ENCODE measurements around the gene RFX8. TPM values are rescaled to one million over a fixed set of nuclear protein-coding genes. Genes with fewer than 3 reads are reported as not detected.

The RFX8 gene
- total and polyA plus RNA-seq, 3 experiments from 2014 or later: not detected

GRCh38 chr2:101415220-101415619 lies 59.7 kb downstream of the RFX8 start:
- no peaks in the 10 kb centered on the region for H3K27me3 ChIP-seq (ENCODE audit: insufficient read depth, low read length, poor library complexity, severe bottlenecking)
- Mint-ChIP-seq H3K36me3 (peaks cover 0 to 7% (median 0%) of the 10 kb centered on the region in 3 donors), H3K27ac (no peak overlapping the region), H3K4me1 (no peaks in the 10 kb centered on the region), H3K9me3 (peaks cover 0 to 6% (median 3%) of the 10 kb centered on the region in 5 donors), H3K4me3 (no peak overlapping the region), H3K27me3 (peaks cover 5 to 16% of the 10 kb centered on the region in 2 donors)
- H3K27ac ChIP-seq (ENCODE audit: low read depth, low read length): no peak overlapping the region
- no peak for DNase-seq
- no peaks in the 10 kb centered on the region for H3K4me1 ChIP-seq (ENCODE audit: insufficient read depth, low read length)
- ChIA-PET POLR2A (no interaction called here), CTCF (no interaction called here)
- no peaks in the 10 kb centered on the region for H3K9me3 ChIP-seq (ENCODE audit: low read length)
- no peak overlapping the region for H3K4me3 ChIP-seq (ENCODE audit: low read length)
- no peaks in the 10 kb centered on the region for H3K36me3 ChIP-seq (ENCODE audit: insufficient read depth, low read length)

GRCh38 chr2:101412092-101412694 lies 62.7 kb downstream of the RFX8 start:
- Histone ChIP-seq H3K9me3 (ENCODE audit: low read length) (no peaks in the 10 kb centered on the region), H3K27me3 (ENCODE audit: insufficient read depth, low read length, poor library complexity, severe bottlenecking) (no peaks in the 10 kb centered on the region), H3K36me3 (ENCODE audit: insufficient read depth, low read length) (no peaks in the 10 kb centered on the region), H3K4me3 (ENCODE audit: low read length) (no peak overlapping the region), H3K4me1 (ENCODE audit: insufficient read depth, low read length) (no peaks in the 10 kb centered on the region), H3K27ac (ENCODE audit: low read depth, low read length) (no peak overlapping the region)
- H3K4me1 Mint-ChIP-seq: no peaks in the 10 kb centered on the region
- ChIA-PET POLR2A (no interaction called here), CTCF (no interaction called here)
- no peak overlapping the region for H3K4me3 Mint-ChIP-seq
- peaks cover 8 to 17% of the 10 kb centered on the region in 2 donors for H3K27me3 Mint-ChIP-seq
- peaks cover 0 to 6% (median 3%) of the 10 kb centered on the region in 5 donors for H3K9me3 Mint-ChIP-seq
- H3K27ac Mint-ChIP-seq: no peak overlapping the region
- DNase-seq: no peak
- peaks cover 0 to 7% (median 0%) of the 10 kb centered on the region in 3 donors for H3K36me3 Mint-ChIP-seq

- Mint-ChIP-seq H3K27ac (no peak overlapping the region), H3K4me3 (no peak overlapping the region), H3K27me3 (peaks cover 10 to 12% of the 10 kb centered on the region in 2 donors), H3K36me3 (peaks cover 0 to 7% (median 0%) of the 10 kb centered on the region in 3 donors), H3K9me3 (peaks cover 0 to 6% (median 3%) of the 10 kb centered on the region in 5 donors), H3K4me1 (no peaks in the 10 kb centered on the region)
- Histone ChIP-seq H3K4me1 (ENCODE audit: insufficient read depth, low read length) (no peaks in the 10 kb centered on the region), H3K27ac (ENCODE audit: low read depth, low read length) (no peak overlapping the region), H3K4me3 (ENCODE audit: low read length) (no peak overlapping the region), H3K36me3 (ENCODE audit: insufficient read depth, low read length) (no peaks in the 10 kb centered on the region), H3K27me3 (ENCODE audit: insufficient read depth, low read length, poor library complexity, severe bottlenecking) (no peaks in the 10 kb centered on the region), H3K9me3 (ENCODE audit: low read length) (no peaks in the 10 kb centered on the region)
- no peak for DNase-seq
- ChIA-PET CTCF (no interaction called here), POLR2A (no interaction called here)
Observed at GRCh38 chr2:101410746-101411145, 64.2 kb downstream of the RFX8 start.

DNA sequence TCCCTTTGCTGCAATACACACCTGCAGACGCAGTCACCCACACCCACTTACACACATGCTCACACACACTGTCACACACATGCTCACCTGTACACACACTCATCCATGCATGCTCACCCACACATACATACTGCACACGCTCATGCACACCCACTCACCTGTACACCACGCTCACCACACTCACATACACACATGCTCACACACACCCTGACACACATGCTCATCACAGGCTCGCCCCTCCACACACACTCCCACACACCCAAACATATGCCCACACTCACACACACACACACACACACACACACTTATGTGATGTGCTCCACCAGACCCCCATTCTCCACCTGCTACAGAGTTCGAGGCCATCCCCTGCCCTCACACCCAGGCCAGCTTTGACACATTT lies 64.8 kb downstream of the RFX8 start:
- H3K9me3 Mint-ChIP-seq: peaks cover 0 to 5% (median 3%) of the 10 kb centered on the region in 5 donors
- DNase-seq: no peak
- Histone ChIP-seq H3K36me3 (ENCODE audit: insufficient read depth, low read length) (no peaks in the 10 kb centered on the region), H3K4me1 (ENCODE audit: insufficient read depth, low read length) (no peaks in the 10 kb centered on the region), H3K9me3 (ENCODE audit: low read length) (no peaks in the 10 kb centered on the region), H3K27ac (ENCODE audit: low read depth, low read length) (no peak overlapping the region), H3K27me3 (ENCODE audit: insufficient read depth, low read length, poor library complexity, severe bottlenecking) (no peaks in the 10 kb centered on the region), H3K4me3 (ENCODE audit: low read length) (no peak overlapping the region)
- no peak overlapping the region for H3K4me3 Mint-ChIP-seq
- peaks cover 6 to 10% of the 10 kb centered on the region in 2 donors for H3K27me3 Mint-ChIP-seq
- H3K27ac Mint-ChIP-seq: peak overlapping the region in 3 of 8 donors; percentile 5 to 66 (median 7)
- no peaks in the 10 kb centered on the region for H3K4me1 Mint-ChIP-seq
- ChIA-PET CTCF (no interaction called here), POLR2A (no interaction called here)
- peaks cover 0 to 7% (median 0%) of the 10 kb centered on the region in 3 donors for H3K36me3 Mint-ChIP-seq

DNA sequence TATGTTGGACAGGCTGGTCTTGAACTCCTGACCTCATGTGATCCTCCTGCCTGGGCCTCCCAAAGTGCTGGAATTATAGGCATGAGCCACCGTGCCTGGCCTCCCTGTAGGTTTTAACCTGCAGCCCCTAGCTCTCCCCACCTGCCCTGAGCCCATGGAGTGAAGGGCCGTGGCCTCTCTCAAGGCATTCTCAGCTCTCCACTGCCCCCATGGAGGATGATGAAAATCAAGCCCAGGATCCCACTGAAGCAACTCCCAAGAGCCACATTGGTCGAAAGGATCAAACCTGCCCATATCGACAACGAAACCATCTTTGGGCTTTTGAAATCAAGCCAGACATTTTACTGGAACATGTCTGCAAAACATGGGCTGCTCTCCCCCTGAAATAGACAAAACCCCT lies 65.2 kb downstream of the RFX8 start:
- peaks cover 0 to 1% (median under 1%) of the 10 kb centered on the region in 5 donors for H3K9me3 Mint-ChIP-seq
- H3K4me3 Mint-ChIP-seq: no peak overlapping the region
- Histone ChIP-seq H3K4me1 (ENCODE audit: insufficient read depth, low read length) (no peaks in the 10 kb centered on the region), H3K9me3 (ENCODE audit: low read length) (no peaks in the 10 kb centered on the region), H3K4me3 (ENCODE audit: low read length) (no peak overlapping the region), H3K27me3 (ENCODE audit: insufficient read depth, low read length, poor library complexity, severe bottlenecking) (no peaks in the 10 kb centered on the region), H3K27ac (ENCODE audit: low read depth, low read length) (no peak overlapping the region), H3K36me3 (ENCODE audit: insufficient read depth, low read length) (no peaks in the 10 kb centered on the region)
- peaks cover 0 to 7% (median 0%) of the 10 kb centered on the region in 3 donors for H3K36me3 Mint-ChIP-seq
- no peak for DNase-seq
- peaks cover 5 to 8% of the 10 kb centered on the region in 2 donors for H3K27me3 Mint-ChIP-seq
- CTCF ChIA-PET: no interaction called here
- no peak overlapping the region for H3K27ac Mint-ChIP-seq
- POLR2A ChIA-PET: no interaction called here
- H3K4me1 Mint-ChIP-seq: no peaks in the 10 kb centered on the region

DNA sequence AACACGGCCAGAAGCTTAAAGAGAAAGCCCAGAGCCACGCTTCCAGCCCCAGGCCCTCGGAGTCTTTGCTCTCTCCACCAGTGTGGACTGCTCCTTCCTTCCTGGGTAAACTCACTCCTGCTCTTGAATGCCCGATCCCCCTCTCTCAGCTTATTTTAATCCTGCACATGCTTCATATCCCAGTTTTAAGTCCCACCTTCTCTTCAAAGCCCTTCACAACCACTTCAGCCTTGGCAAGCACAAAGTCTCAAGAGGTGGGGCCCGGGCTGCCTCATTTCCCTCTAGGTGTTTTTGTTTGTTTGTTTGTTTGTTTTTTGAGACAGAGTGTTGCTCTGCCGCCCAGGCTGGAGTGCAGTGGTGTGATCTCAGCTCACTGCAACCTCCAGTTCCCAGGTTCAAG lies 66.0 kb downstream of the RFX8 start:
- Histone ChIP-seq H3K4me3 (ENCODE audit: low read length) (no peak overlapping the region), H3K36me3 (ENCODE audit: insufficient read depth, low read length) (no peaks in the 10 kb centered on the region), H3K27ac (ENCODE audit: low read depth, low read length) (no peak overlapping the region), H3K9me3 (ENCODE audit: low read length) (no peaks in the 10 kb centered on the region), H3K4me1 (ENCODE audit: insufficient read depth, low read length) (no peaks in the 10 kb centered on the region), H3K27me3 (ENCODE audit: insufficient read depth, low read length, poor library complexity, severe bottlenecking) (no peaks in the 10 kb centered on the region)
- Mint-ChIP-seq H3K9me3 (no peaks in the 10 kb centered on the region), H3K4me3 (no peak overlapping the region), H3K4me1 (no peaks in the 10 kb centered on the region), H3K36me3 (peaks cover 0 to 7% (median 0%) of the 10 kb centered on the region in 3 donors), H3K27ac (no peak overlapping the region), H3K27me3 (peaks cover 6 to 8% of the 10 kb centered on the region in 2 donors)
- CTCF ChIA-PET: interaction anchor here (1.2 kb wide), 1 partner anchor 22 kb away, joined by 4 read pairs; the partner anchor contains the start of gene CREG2
- no peak for DNase-seq
- POLR2A ChIA-PET: no interaction called here

- no peak overlapping the region for H3K4me3 Mint-ChIP-seq
- Histone ChIP-seq H3K9me3 (ENCODE audit: low read length) (no peaks in the 10 kb centered on the region), H3K27me3 (ENCODE audit: insufficient read depth, low read length, poor library complexity, severe bottlenecking) (no peaks in the 10 kb centered on the region), H3K36me3 (ENCODE audit: insufficient read depth, low read length) (no peaks in the 10 kb centered on the region), H3K4me1 (ENCODE audit: insufficient read depth, low read length) (no peaks in the 10 kb centered on the region), H3K4me3 (ENCODE audit: low read length) (no peak overlapping the region), H3K27ac (ENCODE audit: low read depth, low read length) (no peak overlapping the region)
- CTCF ChIA-PET: no interaction called here
- POLR2A ChIA-PET: no interaction called here
- no peak for DNase-seq
- H3K27ac Mint-ChIP-seq: no peak overlapping the region
- peaks cover 16 to 30% of the 10 kb centered on the region in 2 donors for H3K27me3 Mint-ChIP-seq
- no peaks in the 10 kb centered on the region for H3K9me3 Mint-ChIP-seq
- H3K36me3 Mint-ChIP-seq: no peaks in the 10 kb centered on the region
- H3K4me1 Mint-ChIP-seq: no peaks in the 10 kb centered on the region
Observed at GRCh38 chr2:101405351-101405899, 69.5 kb downstream of the RFX8 start.

- no peak for DNase-seq
- Histone ChIP-seq H3K4me1 (ENCODE audit: insufficient read depth, low read length) (no peaks in the 10 kb centered on the region), H3K27me3 (ENCODE audit: insufficient read depth, low read length, poor library complexity, severe bottlenecking) (no peaks in the 10 kb centered on the region), H3K27ac (ENCODE audit: low read depth, low read length) (no peak overlapping the region), H3K9me3 (ENCODE audit: low read length) (no peaks in the 10 kb centered on the region), H3K36me3 (ENCODE audit: insufficient read depth, low read length) (no peaks in the 10 kb centered on the region), H3K4me3 (ENCODE audit: low read length) (no peak overlapping the region)
- Mint-ChIP-seq H3K36me3 (no peaks in the 10 kb centered on the region), H3K27me3 (peaks cover 16 to 44% of the 10 kb centered on the region in 2 donors), H3K4me3 (no peak overlapping the region), H3K27ac (no peak overlapping the region), H3K9me3 (no peaks in the 10 kb centered on the region), H3K4me1 (no peaks in the 10 kb centered on the region)
- POLR2A ChIA-PET: no interaction called here
- CTCF ChIA-PET: no interaction called here
Observed at GRCh38 chr2:101403745-101404144, 71.2 kb downstream of the RFX8 start.

Measured in CD8-positive, alpha-beta memory T cell (primary cell).